ENCODE measurements around the gene PARN.

PARN gene

DNA sequence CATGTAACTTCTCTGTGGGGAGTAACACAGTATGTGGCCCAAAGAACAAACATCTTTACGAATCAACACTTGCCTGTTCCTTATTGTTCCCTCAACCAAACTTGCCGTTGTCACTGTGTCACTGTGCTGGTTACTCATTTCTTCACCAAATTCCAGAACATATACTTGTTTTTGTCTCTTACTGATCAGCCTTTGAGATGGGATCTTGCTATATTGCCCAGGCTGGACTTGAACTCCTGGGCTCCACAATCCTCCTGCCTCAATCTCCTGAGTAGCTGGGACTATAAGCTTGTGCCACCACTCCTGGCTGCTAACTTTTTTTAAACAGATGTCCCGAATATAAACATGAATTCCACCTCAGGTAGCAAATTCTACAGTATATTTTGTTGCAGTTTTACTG, 115.1 kb downstream of the PARN start:
- no peaks in the 10 kb centered on the region for H3K27me3 ChIP-seq (ENCODE audit: control insufficient read depth, insufficient read depth, low read length)
- H3K9ac ChIP-seq (ENCODE audit: low read length), result no peak overlapping the region
- H3K9me3 ChIP-seq (ENCODE audit: control insufficient read depth, low read length), result no peaks in the 10 kb centered on the region
- no peaks in the 10 kb centered on the region for H3K4me1 ChIP-seq (ENCODE audit: control insufficient read depth, insufficient read depth, low read length)
- no peak overlapping the region for H3K4me3 ChIP-seq (ENCODE audit: low read length)
- no peaks in the 10 kb centered on the region for H3K36me3 ChIP-seq (ENCODE audit: control insufficient read depth, insufficient read depth, low read length)

DNA sequence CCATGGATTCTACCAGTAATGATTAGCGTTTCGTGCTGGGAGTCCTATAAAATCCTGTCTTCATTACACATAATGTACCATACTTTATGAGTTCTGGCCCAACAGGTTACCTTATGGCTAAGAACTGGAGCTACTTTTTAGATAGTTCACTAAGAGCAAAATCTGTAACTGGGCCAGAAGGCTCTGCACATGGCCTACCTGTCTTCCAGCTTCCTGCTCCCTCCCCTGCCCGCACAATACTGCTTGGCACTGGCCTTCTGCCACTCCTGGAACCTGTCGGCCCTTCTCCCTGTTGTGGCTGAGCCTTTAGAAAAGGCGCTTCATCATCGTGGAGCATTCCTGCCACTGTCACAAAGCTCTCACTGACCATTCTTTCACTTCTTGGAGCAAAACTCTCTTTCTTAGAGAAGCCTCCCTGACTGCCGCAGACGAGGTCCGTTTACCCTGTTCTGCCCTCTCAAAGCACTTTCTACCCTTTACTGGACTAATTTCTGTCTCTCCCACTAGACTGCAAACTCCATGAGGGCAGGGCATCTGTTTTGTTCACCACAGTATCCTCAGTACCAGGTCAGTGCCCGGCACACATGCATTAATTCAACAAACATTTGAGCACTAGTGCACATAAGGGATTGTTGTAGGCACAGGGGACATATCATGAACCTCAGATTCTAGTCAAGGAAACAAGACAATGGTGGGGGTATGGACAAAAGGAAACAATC, 116.5 kb downstream of the PARN start:
- H3K9me3 ChIP-seq (ENCODE audit: control insufficient read depth, low read length), result no peaks in the 10 kb centered on the region
- H3K9ac ChIP-seq (ENCODE audit: low read length), result no peak overlapping the region
- H3K27me3 ChIP-seq (ENCODE audit: control insufficient read depth, insufficient read depth, low read length), result no peaks in the 10 kb centered on the region
- H3K36me3 ChIP-seq (ENCODE audit: control insufficient read depth, insufficient read depth, low read length), result no peaks in the 10 kb centered on the region
- H3K4me3 ChIP-seq (ENCODE audit: low read length), result no peak overlapping the region
- H3K4me1 ChIP-seq (ENCODE audit: control insufficient read depth, insufficient read depth, low read length), result no peaks in the 10 kb centered on the region

- no peaks in the 10 kb centered on the region for H3K9me3 ChIP-seq (ENCODE audit: control insufficient read depth, low read length)
- H3K4me3 ChIP-seq (ENCODE audit: low read length), result no peak overlapping the region
- no peak overlapping the region for H3K9ac ChIP-seq (ENCODE audit: low read length)
- no peaks in the 10 kb centered on the region for H3K36me3 ChIP-seq (ENCODE audit: control insufficient read depth, insufficient read depth, low read length)
- no peaks in the 10 kb centered on the region for H3K4me1 ChIP-seq (ENCODE audit: control insufficient read depth, insufficient read depth, low read length)
- no peaks in the 10 kb centered on the region for H3K27me3 ChIP-seq (ENCODE audit: control insufficient read depth, insufficient read depth, low read length)
Measured at GRCh38 chr16:14511800-14512135, 118.3 kb downstream of the PARN start.

DNA sequence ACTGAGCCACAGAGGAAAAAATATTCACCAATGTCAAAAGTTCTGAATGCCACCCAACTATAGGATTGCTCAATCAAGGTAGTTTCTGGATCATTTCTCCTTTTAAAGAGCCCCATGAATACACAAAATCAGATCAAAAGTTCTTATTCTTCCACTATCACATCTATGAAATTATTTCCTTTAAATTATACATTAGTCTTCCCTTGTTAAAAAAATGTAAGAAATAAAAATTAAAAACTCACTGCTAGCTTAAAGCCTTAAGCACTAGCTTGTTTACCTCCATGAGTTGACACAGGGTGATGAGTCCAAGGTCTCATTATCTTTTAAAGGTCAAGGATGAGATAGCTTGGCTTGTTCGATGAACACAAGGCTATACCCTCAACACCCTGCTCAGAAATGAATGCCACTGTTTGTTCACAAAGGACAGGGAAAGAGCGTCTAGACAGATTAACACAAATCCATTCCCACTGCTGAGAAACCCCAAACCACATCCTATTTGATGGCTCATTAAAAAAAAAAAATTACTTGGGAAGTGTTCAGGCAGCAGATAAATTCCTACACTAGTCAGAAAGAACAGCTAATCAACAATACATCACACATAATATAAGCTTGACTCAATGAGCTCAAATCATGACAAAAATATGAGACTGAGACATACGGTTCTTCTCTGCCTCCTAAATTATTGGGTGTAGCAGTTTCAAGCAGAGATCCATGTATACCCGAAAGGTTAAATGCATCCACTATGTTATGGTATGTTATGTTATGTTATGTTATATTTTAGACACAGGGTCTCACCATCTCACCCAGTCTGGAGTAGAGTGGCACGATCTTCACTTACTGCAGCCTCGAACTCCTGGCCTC, 118.9 kb downstream of the PARN start:
- no peaks in the 10 kb centered on the region for H3K36me3 ChIP-seq (ENCODE audit: control insufficient read depth, insufficient read depth, low read length)
- H3K9me3 ChIP-seq (ENCODE audit: control insufficient read depth, low read length), result no peaks in the 10 kb centered on the region
- H3K4me1 ChIP-seq (ENCODE audit: control insufficient read depth, insufficient read depth, low read length), result no peaks in the 10 kb centered on the region
- H3K4me3 ChIP-seq (ENCODE audit: low read length), result no peak overlapping the region
- no peak overlapping the region for H3K9ac ChIP-seq (ENCODE audit: low read length)
- no peaks in the 10 kb centered on the region for H3K27me3 ChIP-seq (ENCODE audit: control insufficient read depth, insufficient read depth, low read length)

DNA sequence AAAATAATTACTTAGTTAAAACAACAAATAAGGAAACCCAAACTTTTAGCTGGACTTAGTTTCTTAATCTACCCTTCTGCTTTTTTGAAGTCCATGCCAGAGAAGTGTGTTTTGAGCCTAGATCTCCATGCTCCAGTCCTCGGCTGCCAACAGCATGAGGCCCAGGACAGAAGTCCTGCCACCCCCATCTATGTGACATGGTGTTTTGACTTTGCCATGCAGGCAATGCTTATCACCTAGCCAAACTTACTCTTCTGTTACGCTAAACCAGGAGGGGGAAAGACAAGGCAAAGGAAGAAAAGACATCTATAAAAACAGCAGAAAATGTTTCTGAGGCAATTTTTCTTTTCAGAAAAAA, 119.5 kb downstream of the PARN start:
- Histone ChIP-seq H3K4me3 (ENCODE audit: low read length) (no peak overlapping the region), H3K9ac (ENCODE audit: low read length) (no peak overlapping the region), H3K4me1 (ENCODE audit: control insufficient read depth, insufficient read depth, low read length) (no peaks in the 10 kb centered on the region), H3K27me3 (ENCODE audit: control insufficient read depth, insufficient read depth, low read length) (no peaks in the 10 kb centered on the region), H3K36me3 (ENCODE audit: control insufficient read depth, insufficient read depth, low read length) (no peaks in the 10 kb centered on the region), H3K9me3 (ENCODE audit: control insufficient read depth, low read length) (no peaks in the 10 kb centered on the region)

GRCh38 chr16:14509675-14510132, 120.4 kb downstream of the PARN start:
- H3K4me3 ChIP-seq (ENCODE audit: low read length), result no peak overlapping the region
- no peaks in the 10 kb centered on the region for H3K36me3 ChIP-seq (ENCODE audit: control insufficient read depth, insufficient read depth, low read length)
- no peak overlapping the region for H3K9ac ChIP-seq (ENCODE audit: low read length)
- no peaks in the 10 kb centered on the region for H3K27me3 ChIP-seq (ENCODE audit: control insufficient read depth, insufficient read depth, low read length)
- H3K4me1 ChIP-seq (ENCODE audit: control insufficient read depth, insufficient read depth, low read length), result no peaks in the 10 kb centered on the region
- H3K9me3 ChIP-seq (ENCODE audit: control insufficient read depth, low read length), result no peaks in the 10 kb centered on the region

GRCh38 chr16:14509055-14509454, 121.0 kb downstream of the PARN start:
- no peaks in the 10 kb centered on the region for H3K4me1 ChIP-seq (ENCODE audit: control insufficient read depth, insufficient read depth, low read length)
- H3K4me3 ChIP-seq (ENCODE audit: low read length), result no peak overlapping the region
- H3K36me3 ChIP-seq (ENCODE audit: control insufficient read depth, insufficient read depth, low read length), result no peaks in the 10 kb centered on the region
- no peaks in the 10 kb centered on the region for H3K9me3 ChIP-seq (ENCODE audit: control insufficient read depth, low read length)
- H3K9ac ChIP-seq (ENCODE audit: low read length), result no peak overlapping the region
- H3K27me3 ChIP-seq (ENCODE audit: control insufficient read depth, insufficient read depth, low read length), result no peaks in the 10 kb centered on the region

DNA sequence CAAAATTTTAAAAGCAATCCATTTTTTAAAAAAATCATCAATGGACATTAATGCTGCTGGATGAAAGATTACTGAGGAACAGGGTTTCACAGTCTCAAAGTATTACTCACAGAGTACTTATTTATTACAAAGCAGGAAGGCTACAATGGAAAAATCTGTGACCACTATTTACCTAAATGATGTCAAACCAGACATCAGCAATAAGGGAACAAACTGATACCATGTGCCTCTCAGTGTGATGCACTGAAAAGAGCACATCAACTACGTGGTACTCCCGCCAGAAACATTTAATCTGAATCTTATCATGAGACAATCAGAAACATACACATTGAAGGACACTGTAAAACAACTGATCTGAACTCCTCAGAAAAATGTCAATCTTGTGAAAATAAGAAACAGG, 124.2 kb downstream of the PARN start:
- Histone ChIP-seq H3K36me3 (ENCODE audit: control insufficient read depth, insufficient read depth, low read length) (no peaks in the 10 kb centered on the region), H3K9ac (ENCODE audit: low read length) (no peak overlapping the region), H3K4me3 (ENCODE audit: low read length) (no peak overlapping the region), H3K4me1 (ENCODE audit: control insufficient read depth, insufficient read depth, low read length) (peaks cover 11% of the 10 kb centered on the region), H3K9me3 (ENCODE audit: control insufficient read depth, low read length) (no peaks in the 10 kb centered on the region), H3K27me3 (ENCODE audit: control insufficient read depth, insufficient read depth, low read length) (no peaks in the 10 kb centered on the region)

GRCh38 chr16:14502932-14503741, 126.9 kb downstream of the PARN start:
- Histone ChIP-seq H3K9ac (ENCODE audit: low read length) (no peak overlapping the region), H3K27me3 (ENCODE audit: control insufficient read depth, insufficient read depth, low read length) (no peaks in the 10 kb centered on the region), H3K4me3 (ENCODE audit: low read length) (no peak overlapping the region), H3K36me3 (ENCODE audit: control insufficient read depth, insufficient read depth, low read length) (no peaks in the 10 kb centered on the region), H3K4me1 (ENCODE audit: control insufficient read depth, insufficient read depth, low read length) (peaks cover 19% of the 10 kb centered on the region), H3K9me3 (ENCODE audit: control insufficient read depth, low read length) (no peaks in the 10 kb centered on the region)

GRCh38 chr16:14502256-14502875, 127.7 kb downstream of the PARN start:
- no peaks in the 10 kb centered on the region for H3K9me3 ChIP-seq (ENCODE audit: control insufficient read depth, low read length)
- no peaks in the 10 kb centered on the region for H3K36me3 ChIP-seq (ENCODE audit: control insufficient read depth, insufficient read depth, low read length)
- peaks cover 26% of the 10 kb centered on the region for H3K4me1 ChIP-seq (ENCODE audit: control insufficient read depth, insufficient read depth, low read length)
- no peaks in the 10 kb centered on the region for H3K27me3 ChIP-seq (ENCODE audit: control insufficient read depth, insufficient read depth, low read length)
- H3K9ac ChIP-seq (ENCODE audit: low read length), result no peak overlapping the region
- no peak overlapping the region for H3K4me3 ChIP-seq (ENCODE audit: low read length)

GRCh38 chr16:14501331-14502255, 128.5 kb downstream of the PARN start:
- Histone ChIP-seq H3K27me3 (ENCODE audit: control insufficient read depth, insufficient read depth, low read length) (no peaks in the 10 kb centered on the region), H3K4me3 (ENCODE audit: low read length) (no peak overlapping the region), H3K36me3 (ENCODE audit: control insufficient read depth, insufficient read depth, low read length) (no peaks in the 10 kb centered on the region), H3K4me1 (ENCODE audit: control insufficient read depth, insufficient read depth, low read length) (peaks cover 34% of the 10 kb centered on the region), H3K9me3 (ENCODE audit: control insufficient read depth, low read length) (no peaks in the 10 kb centered on the region), H3K9ac (ENCODE audit: low read length) (no peak overlapping the region)

All from mucosa of stomach (tissue), 1 donor.